ENCODE results near the gene LPCAT4.

Gene LPCAT4

GRCh38 chr15:34336231-34336990 is 30.6 kb downstream of the LPCAT4 start:
- TF ChIP-seq EZH2 (IDR thresholded peaks at IDR 0.05) (no peak), FOXP2 (optimal IDR thresholded peaks at IDR 0.05; ENCODE audit: control extremely low read depth, extremely low read length, insufficient read depth) (no peak), POLR2AphosphoS5 (IDR thresholded peaks at IDR 0.05; ENCODE audit: borderline replicate concordance, low read depth, low read length) (no peak)
- Histone ChIP-seq H3K27ac (no peak overlapping the region), H3K9ac (ENCODE audit: insufficient read length) (no peak overlapping the region), H3K9me3 (ENCODE audit: low read depth, low read length) (no peaks in the 10 kb centered on the region), H3K4me3 (no peak overlapping the region), H3K36me3 (ENCODE audit: insufficient read depth, low read length) (peaks cover 26% of the 10 kb centered on the region)
- no peak for DNase-seq (ENCODE audit: low read depth, low spot score)

GRCh38 chr15:34335176-34336032 is 31.6 kb downstream of the LPCAT4 start:
- Histone ChIP-seq H3K27ac (no peak overlapping the region), H3K9me3 (ENCODE audit: low read depth, low read length) (no peaks in the 10 kb centered on the region), H3K4me3 (no peak overlapping the region), H3K36me3 (ENCODE audit: insufficient read depth, low read length) (peaks cover 15% of the 10 kb centered on the region), H3K9ac (ENCODE audit: insufficient read length) (no peak overlapping the region)
- no peak for TF ChIP-seq FOXP2 (optimal IDR thresholded peaks at IDR 0.05; ENCODE audit: control extremely low read depth, extremely low read length, insufficient read depth)
- TF ChIP-seq POLR2AphosphoS5 (IDR thresholded peaks at IDR 0.05; ENCODE audit: borderline replicate concordance, low read depth, low read length): no peak
- no peak for TF ChIP-seq EZH2 (IDR thresholded peaks at IDR 0.05)
- DNase-seq (ENCODE audit: low read depth, low spot score): no peak

DNA sequence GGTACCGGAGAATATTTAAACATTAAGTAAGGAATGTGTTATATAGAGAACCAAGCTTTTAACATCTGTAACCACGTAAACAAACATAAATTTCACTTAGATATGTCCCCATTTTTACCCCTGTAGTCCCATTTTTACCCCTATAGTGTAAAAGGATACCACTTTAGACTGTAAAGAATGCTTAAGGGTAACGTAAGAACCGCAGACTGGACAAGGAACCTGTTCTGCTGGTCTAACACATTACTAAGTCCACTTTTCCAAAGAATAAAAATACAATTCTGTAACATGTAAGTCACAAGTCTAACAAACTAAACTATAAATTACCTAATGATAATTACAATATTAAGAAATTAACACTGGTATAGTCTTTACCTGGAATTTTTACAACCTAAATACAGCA is 32.3 kb downstream of the LPCAT4 start:
- no peak overlapping the region for H3K4me3 ChIP-seq
- H3K36me3 ChIP-seq (ENCODE audit: insufficient read depth, low read length): peaks cover 8% of the 10 kb centered on the region
- H3K27ac ChIP-seq: no peak overlapping the region
- no peak for DNase-seq (ENCODE audit: low read depth, low spot score)
- TF ChIP-seq EZH2 (IDR thresholded peaks at IDR 0.05) (no peak), POLR2AphosphoS5 (IDR thresholded peaks at IDR 0.05; ENCODE audit: borderline replicate concordance, low read depth, low read length) (no peak), FOXP2 (optimal IDR thresholded peaks at IDR 0.05; ENCODE audit: control extremely low read depth, extremely low read length, insufficient read depth) (no peak)
- no peak overlapping the region for H3K9ac ChIP-seq (ENCODE audit: insufficient read length)
- H3K9me3 ChIP-seq (ENCODE audit: low read depth, low read length): no peaks in the 10 kb centered on the region

DNA sequence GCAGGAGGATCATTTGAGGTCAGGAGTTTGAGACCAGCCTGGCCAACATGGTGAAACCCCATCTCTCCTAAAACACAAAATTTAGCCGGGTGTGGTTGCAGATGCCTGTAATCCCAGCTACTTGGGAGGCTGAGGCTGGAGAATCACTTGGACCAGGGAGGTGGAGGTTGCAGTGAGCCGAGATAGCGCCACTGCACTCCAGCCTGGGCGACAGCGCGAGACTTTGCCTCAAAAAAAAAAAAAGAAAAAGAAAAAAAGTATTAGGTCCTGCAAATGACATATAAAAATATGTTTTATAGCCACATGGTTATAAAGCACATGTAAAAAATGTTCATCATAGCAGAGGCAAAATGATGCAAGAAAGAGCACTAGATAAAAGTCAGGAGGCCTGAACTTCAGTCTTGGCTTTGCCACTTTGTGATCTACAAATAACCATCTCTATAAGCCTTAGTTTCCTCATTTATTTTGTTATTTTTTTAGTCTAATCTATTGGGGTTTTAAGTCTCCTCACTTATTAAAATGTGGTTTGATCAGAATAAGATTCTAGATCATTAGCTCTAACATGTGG is 34.4 kb downstream of the LPCAT4 start:
- Histone ChIP-seq H3K4me3 (no peak overlapping the region), H3K9ac (ENCODE audit: insufficient read length) (no peak overlapping the region), H3K27ac (no peak overlapping the region), H3K9me3 (ENCODE audit: low read depth, low read length) (no peaks in the 10 kb centered on the region), H3K36me3 (ENCODE audit: insufficient read depth, low read length) (no peaks in the 10 kb centered on the region)
- TF ChIP-seq EZH2 (IDR thresholded peaks at IDR 0.05) (no peak), FOXP2 (optimal IDR thresholded peaks at IDR 0.05; ENCODE audit: control extremely low read depth, extremely low read length, insufficient read depth) (no peak), POLR2AphosphoS5 (IDR thresholded peaks at IDR 0.05; ENCODE audit: borderline replicate concordance, low read depth, low read length) (no peak)
- no peak for DNase-seq (ENCODE audit: low read depth, low spot score)

GRCh38 chr15:34331809-34332208 is 35.2 kb downstream of the LPCAT4 start:
- no peak for DNase-seq (ENCODE audit: low read depth, low spot score)
- no peak overlapping the region for H3K27ac ChIP-seq
- no peaks in the 10 kb centered on the region for H3K9me3 ChIP-seq (ENCODE audit: low read depth, low read length)
- TF ChIP-seq EZH2 (IDR thresholded peaks at IDR 0.05) (no peak), FOXP2 (optimal IDR thresholded peaks at IDR 0.05; ENCODE audit: control extremely low read depth, extremely low read length, insufficient read depth) (no peak)
- H3K4me3 ChIP-seq: no peak overlapping the region
- H3K36me3 ChIP-seq (ENCODE audit: insufficient read depth, low read length): no peaks in the 10 kb centered on the region
- H3K9ac ChIP-seq (ENCODE audit: insufficient read length): no peak overlapping the region

DNA sequence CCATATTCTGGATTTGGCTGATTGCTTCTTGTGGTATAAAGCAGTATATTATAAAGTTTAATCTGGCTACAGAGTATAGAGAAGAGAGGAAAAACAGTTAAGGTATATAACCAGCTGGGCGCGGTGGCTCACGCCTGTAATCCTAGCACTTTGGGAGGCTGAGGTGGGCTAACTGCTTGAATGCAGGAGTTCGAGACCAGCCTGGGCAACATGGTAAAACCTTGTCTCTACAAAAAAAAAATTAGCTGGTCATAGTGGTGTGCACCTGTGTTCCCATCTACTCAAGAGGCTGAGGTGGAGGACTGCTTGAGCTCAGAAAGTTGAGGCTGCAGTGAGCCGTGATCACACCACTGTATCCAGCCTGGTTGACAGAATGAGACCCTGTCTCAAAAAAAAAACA is 36.7 kb downstream of the LPCAT4 start:
- Histone ChIP-seq H3K27ac (no peak overlapping the region), H3K9me3 (ENCODE audit: low read depth, low read length) (no peaks in the 10 kb centered on the region), H3K4me3 (no peak overlapping the region), H3K9ac (ENCODE audit: insufficient read length) (no peak overlapping the region), H3K36me3 (ENCODE audit: insufficient read depth, low read length) (no peaks in the 10 kb centered on the region)
- no peak for DNase-seq (ENCODE audit: low read depth, low spot score)
- TF ChIP-seq FOXP2 (optimal IDR thresholded peaks at IDR 0.05; ENCODE audit: control extremely low read depth, extremely low read length, insufficient read depth) (no peak), EZH2 (IDR thresholded peaks at IDR 0.05) (no peak), POLR2AphosphoS5 (IDR thresholded peaks at IDR 0.05; ENCODE audit: borderline replicate concordance, low read depth, low read length) (no peak)

GRCh38 chr15:34329006-34329405 is 38.0 kb downstream of the LPCAT4 start:
- no peak for TF ChIP-seq POLR2AphosphoS5 (IDR thresholded peaks at IDR 0.05; ENCODE audit: borderline replicate concordance, low read depth, low read length)
- no peak for TF ChIP-seq FOXP2 (optimal IDR thresholded peaks at IDR 0.05; ENCODE audit: control extremely low read depth, extremely low read length, insufficient read depth)
- no peak for TF ChIP-seq EZH2 (IDR thresholded peaks at IDR 0.05)
- H3K9me3 ChIP-seq (ENCODE audit: low read depth, low read length): no peaks in the 10 kb centered on the region
- H3K27ac ChIP-seq: no peak overlapping the region
- DNase-seq (ENCODE audit: low read depth, low spot score): no peak
- H3K9ac ChIP-seq (ENCODE audit: insufficient read length): no peak overlapping the region
- H3K36me3 ChIP-seq (ENCODE audit: insufficient read depth, low read length): no peaks in the 10 kb centered on the region
- H3K4me3 ChIP-seq: no peak overlapping the region

DNA sequence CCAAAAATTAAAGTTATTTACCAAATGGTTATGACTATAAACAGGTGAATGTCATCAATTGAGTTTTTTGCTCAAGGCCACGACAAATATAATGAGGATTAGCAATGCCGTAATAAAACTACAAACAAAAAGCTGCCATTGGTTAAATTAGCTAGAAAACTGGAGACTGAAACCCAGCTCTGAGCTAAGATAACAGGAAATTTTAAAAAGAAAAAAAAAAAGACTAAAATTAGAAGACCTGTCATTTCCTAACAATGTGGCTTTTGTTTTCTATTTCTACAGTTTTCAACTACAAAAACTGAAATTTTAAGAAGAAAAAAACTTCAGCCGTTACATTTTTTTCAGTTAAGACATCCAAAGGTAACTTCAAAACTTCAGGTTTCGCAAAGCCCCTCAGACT is 39.1 kb downstream of the LPCAT4 start:
- Histone ChIP-seq H3K27ac (no peak overlapping the region), H3K36me3 (ENCODE audit: insufficient read depth, low read length) (no peaks in the 10 kb centered on the region), H3K9ac (ENCODE audit: insufficient read length) (no peak overlapping the region), H3K9me3 (ENCODE audit: low read depth, low read length) (no peaks in the 10 kb centered on the region), H3K4me3 (no peak overlapping the region)
- TF ChIP-seq POLR2AphosphoS5 (IDR thresholded peaks at IDR 0.05; ENCODE audit: borderline replicate concordance, low read depth, low read length): no peak
- TF ChIP-seq FOXP2 (optimal IDR thresholded peaks at IDR 0.05; ENCODE audit: control extremely low read depth, extremely low read length, insufficient read depth): no peak
- TF ChIP-seq EZH2 (IDR thresholded peaks at IDR 0.05): no peak
- DNase-seq (ENCODE audit: low read depth, low spot score): no peak
